GM18526 (cell line): Measurements from ENCODE around the gene PTBP2.

Source experiments
- POLR2A ChIP-seq: IDR thresholded peaks from 3 replicates; pipeline ENCODE4 v1.6.1; 2011; ENCODE audit not compliant: insufficient read length; ENCODE audit errors: extremely low read depth

Gene PTBP2

GRCh38 chr1:96721416-96722160, at the start of gene PTBP2:
Gene PTBP2, plus strand, starts transcription at chr1:96721784. Its CDS starts 81 bp downstream, at chr1:96721865.
- TF ChIP-seq POLR2A: peak; percentile 57

- TF ChIP-seq POLR2A: no peak
These were observed 46.7 kb upstream of the PTBP2 start for GRCh38 chr1:96674915-96675314.

GRCh38 chr1:96682056-96682455, 39.5 kb upstream of the PTBP2 start:
- no peak for TF ChIP-seq POLR2A

DNA sequence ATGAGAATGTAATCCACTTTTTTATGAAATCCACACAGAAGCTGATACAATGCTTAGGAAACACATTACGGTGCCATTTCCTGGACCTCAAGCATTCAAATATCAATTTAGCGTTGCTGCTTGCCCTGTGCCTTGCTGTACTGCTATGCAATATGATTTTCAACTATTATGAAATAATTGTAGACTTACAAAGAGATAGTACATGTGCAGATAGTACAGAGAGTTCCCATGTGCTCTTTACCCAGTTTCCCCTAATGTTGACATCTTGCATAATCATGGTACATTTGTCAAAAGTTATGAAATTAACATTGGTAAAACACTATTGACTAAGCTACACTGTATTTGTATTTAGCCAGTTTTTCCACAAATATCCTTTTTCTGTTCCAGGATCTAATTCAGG, 37.7 kb upstream of the PTBP2 start:
- no peak for TF ChIP-seq POLR2A

- TF ChIP-seq POLR2A: no peak
These were observed 36.8 kb upstream of the PTBP2 start for GRCh38 chr1:96684744-96685143.

DNA sequence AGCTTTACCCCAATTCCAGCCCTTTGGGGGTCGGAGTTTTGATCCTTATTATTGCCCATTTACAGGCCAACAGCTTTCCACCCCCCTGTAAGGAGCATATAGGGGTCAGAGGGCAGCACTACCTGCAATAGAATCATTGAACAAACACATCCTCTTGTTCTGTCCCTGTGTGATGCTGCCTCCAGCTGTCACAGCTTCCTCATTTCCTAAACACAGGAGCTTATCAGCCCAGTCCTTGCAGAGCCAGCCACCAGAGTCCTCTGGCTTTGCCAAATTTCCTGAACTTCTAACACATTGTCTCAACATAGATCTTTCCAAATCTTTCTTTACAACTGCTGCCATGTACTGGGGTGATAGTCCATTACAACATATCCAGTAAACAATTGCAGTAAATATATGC, 32.8 kb upstream of the PTBP2 start:
- TF ChIP-seq POLR2A: no peak

GRCh38 chr1:96695954-96696353, 25.6 kb upstream of the PTBP2 start:
- TF ChIP-seq POLR2A: no peak

GRCh38 chr1:96698342-96698983, 23.1 kb upstream of the PTBP2 start:
- no peak for TF ChIP-seq POLR2A

DNA sequence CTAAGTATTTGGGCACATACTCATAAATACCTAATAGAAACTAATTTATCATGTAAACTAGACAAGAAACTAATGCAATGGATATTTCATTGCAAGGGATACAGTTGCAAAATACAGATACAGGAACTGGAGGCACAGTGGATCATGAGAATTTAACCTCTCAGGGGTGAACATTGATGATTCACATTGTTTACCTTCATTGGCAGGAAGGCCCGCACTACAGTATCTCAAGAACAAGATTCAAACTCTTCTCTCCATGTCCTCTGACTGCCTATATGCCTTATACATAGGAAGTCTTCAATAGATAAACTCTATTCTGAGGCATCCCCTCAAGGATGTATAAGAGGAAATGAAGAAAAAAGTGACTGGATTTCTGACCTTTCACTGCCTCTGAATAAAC, 18.4 kb upstream of the PTBP2 start:
- TF ChIP-seq POLR2A: no peak

GRCh38 chr1:96707023-96707422, 14.6 kb upstream of the PTBP2 start:
- TF ChIP-seq POLR2A: no peak

GRCh38 chr1:96708482-96708881, 13.1 kb upstream of the PTBP2 start:
- TF ChIP-seq POLR2A: no peak

DNA sequence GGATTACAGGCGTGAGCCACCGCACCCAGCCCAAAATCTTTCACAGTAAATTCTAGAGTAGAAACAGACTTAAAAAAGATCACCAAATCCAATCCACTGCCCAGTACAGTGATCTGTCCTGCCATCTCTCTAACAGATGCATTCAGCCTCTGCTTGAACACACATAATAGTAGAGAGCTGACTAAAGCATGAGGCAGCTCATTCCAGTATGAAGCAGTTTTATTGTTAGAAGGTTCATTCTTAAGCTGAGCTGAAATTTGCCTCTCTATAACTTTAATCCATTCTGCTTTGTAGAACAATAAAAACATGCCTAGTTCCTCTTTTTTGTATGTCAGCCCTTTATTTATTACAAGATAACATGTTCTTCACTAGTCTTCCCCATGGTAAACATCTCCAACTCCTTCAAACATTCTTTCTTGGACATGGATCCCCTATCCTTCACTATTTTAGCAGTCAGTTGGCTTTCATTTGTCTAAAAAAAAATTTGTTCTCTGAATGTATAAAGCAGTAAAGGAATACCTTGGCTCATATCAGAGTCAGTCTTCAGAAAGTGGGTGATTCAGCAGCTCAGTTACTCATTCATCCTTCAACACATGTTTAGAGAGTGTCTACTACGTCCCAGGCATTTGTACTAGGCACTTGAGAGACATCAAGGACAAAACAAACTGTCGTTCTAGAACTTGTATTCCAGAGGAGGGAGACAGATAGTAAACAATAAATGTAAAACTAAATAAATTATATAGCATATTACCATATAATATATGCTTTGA, 10.7 kb upstream of the PTBP2 start:
- no peak for TF ChIP-seq POLR2A

DNA sequence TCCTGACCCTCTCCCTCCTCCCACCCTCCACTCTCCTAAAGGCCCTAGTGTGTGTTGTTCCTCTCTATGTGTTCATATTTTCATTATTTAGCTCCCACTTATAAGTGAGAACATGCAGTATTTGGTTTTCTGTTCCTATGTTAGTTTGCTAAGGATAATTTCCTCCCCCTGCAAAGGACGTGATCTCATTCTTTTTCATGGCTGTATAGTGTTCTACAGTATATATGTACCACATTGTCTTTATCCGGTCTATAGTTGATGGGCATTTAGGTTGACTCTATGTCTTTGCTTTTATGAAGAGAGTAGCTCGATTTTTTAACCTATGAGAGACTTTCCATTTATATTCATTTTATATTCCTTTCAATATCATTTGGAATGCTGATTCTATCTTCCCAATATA, 7.9 kb upstream of the PTBP2 start:
- TF ChIP-seq POLR2A: no peak

DNA sequence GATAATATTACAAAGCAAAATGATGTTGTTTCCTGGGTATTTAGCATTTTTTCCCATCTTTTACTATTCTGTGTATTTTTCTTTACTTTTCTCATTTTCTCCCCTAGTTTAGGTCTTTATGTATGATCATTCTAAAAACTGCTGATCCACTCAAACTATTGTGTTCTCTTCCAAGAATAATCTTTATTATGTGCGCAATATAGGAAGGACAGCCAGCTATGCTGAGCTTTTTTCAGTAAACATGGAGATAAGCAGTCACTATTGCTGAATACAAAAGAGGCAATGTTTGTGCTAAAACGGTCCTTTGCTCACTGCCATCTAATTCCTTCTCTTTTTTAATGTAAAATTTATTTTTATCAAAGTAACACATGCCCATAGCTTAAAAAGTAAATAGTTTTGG, 6.7 kb upstream of the PTBP2 start:
- no peak for TF ChIP-seq POLR2A

DNA sequence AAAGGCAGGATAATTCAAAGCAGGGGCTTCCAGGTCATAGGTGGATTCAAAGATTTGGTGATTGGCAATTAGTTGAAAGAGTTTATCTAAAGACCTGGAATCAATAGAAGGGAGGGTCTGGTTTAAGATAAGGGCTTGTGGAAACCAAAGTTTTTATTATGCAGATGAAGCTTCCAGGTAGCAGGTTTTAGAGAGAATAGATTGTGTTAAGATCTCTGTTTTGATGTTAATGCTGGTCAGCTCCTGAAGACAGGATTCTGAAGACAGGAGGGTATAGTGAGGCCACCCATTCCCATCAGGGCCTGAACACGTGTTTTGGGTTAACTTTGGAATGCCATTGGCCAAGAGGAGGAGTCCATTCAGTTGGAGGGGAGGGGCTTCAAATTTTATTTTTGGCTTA, 6.1 kb upstream of the PTBP2 start:
- no peak for TF ChIP-seq POLR2A

GRCh38 chr1:96721053-96721415, 550 bp upstream of the PTBP2 start:
- TF ChIP-seq POLR2A: no peak

GRCh38 chr1:96722161-96722922, 758 bp downstream of the PTBP2 start:
- no peak for TF ChIP-seq POLR2A
